Loucy (cell line): ENCODE data around the gene NAB1.

Source experiments
- H2AFZ ChIP-seq: fragments of 200-600 bp; sonication (generic); 2 replicates; pipeline ENCODE4 v1.6.0; 2016; ENCODE audit warnings: antibody characterized with exemption, mild to moderate bottlenecking, low read length, moderate library complexity
- H3F3A ChIP-seq: fragments of 200-600 bp; 2 replicates; pipeline ENCODE4 v1.6.0; 2016; ENCODE audit warnings: antibody characterized with exemption, low read depth, mild to moderate bottlenecking
- H3K27me3 ChIP-seq: fragments of 200-600 bp; sonication (generic); 2 replicates; pipeline ENCODE4 v1.6.1; 2014; ENCODE audit warnings: low read length, mild to moderate bottlenecking; ENCODE audit not compliant: insufficient read depth, poor library complexity, severe bottlenecking
- H3K36me3 ChIP-seq: fragments of 200-600 bp; sonication (generic); 2 replicates; pipeline ENCODE4 v1.6.1; 2016; ENCODE audit warnings: low read length; ENCODE audit not compliant: insufficient read depth
- H3K4me1 ChIP-seq: fragments of 200-600 bp; sonication (generic); 2 replicates; pipeline ENCODE4 v1.5.1; 2014; ENCODE audit warnings: low read length, mild to moderate bottlenecking; ENCODE audit not compliant: insufficient read depth, poor library complexity, severe bottlenecking
- H3K4me2 ChIP-seq: fragments of 200-600 bp; sonication (generic); 2 replicates; pipeline ENCODE4 v1.6.0; 2014; ENCODE audit warnings: antibody characterized with exemption, low read length, low read depth, mild to moderate bottlenecking; ENCODE audit not compliant: poor library complexity, severe bottlenecking
- H3K4me3 ChIP-seq: fragments of 200-600 bp; sonication (generic); 2 replicates; pipeline ENCODE4 v1.5.1; 2014; ENCODE audit warnings: low read length, mild to moderate bottlenecking, mixed read lengths; ENCODE audit not compliant: poor library complexity, severe bottlenecking
- H3K79me2 ChIP-seq: fragments of 200-600 bp; sonication (generic); 2 replicates; pipeline ENCODE4 v1.6.1; 2014; ENCODE audit warnings: low read length; ENCODE audit not compliant: insufficient read depth
- H3K9ac ChIP-seq: fragments of 200-600 bp; sonication (generic); 2 replicates; pipeline ENCODE4 v1.6.0; 2014; ENCODE audit warnings: mild to moderate bottlenecking, low read depth, low read length, moderate library complexity; ENCODE audit not compliant: poor library complexity, severe bottlenecking
- H3K9me2 ChIP-seq: fragments of 200-600 bp; sonication (generic); replicated peaks from 2 replicates; pipeline ENCODE4 v1.6.1; 2016; ENCODE audit warnings: low read depth, low read length, mixed read lengths
- H3K9me3 ChIP-seq: fragments of 200-600 bp; sonication (generic); 2 replicates; pipeline ENCODE4 v1.6.1; 2014; ENCODE audit warnings: mild to moderate bottlenecking, antibody characterized with exemption, low read length, low read depth; ENCODE audit not compliant: insufficient read depth
- H4K20me1 ChIP-seq: fragments of 200-600 bp; sonication (generic); 2 replicates; pipeline ENCODE4 v1.6.0; 2014; ENCODE audit warnings: antibody characterized with exemption, low read length, mild to moderate bottlenecking; ENCODE audit not compliant: insufficient read depth, poor library complexity, severe bottlenecking
- CTCF ChIP-seq: fragments of 200-600 bp; sonication (generic); conservative IDR thresholded peaks from 2 replicates; pipeline ENCODE4 v1.5.1; 2014; ENCODE audit warnings: mild to moderate bottlenecking, antibody characterized with exemption, low read length
- EZH2phosphoT487 ChIP-seq: fragments of 200-600 bp; IDR thresholded peaks from 2 replicates; pipeline ENCODE4 v1.6.1; 2018; ENCODE audit warnings: antibody characterized with exemption, mild to moderate bottlenecking, moderate library complexity, borderline replicate concordance

The NAB1 gene

DNA sequence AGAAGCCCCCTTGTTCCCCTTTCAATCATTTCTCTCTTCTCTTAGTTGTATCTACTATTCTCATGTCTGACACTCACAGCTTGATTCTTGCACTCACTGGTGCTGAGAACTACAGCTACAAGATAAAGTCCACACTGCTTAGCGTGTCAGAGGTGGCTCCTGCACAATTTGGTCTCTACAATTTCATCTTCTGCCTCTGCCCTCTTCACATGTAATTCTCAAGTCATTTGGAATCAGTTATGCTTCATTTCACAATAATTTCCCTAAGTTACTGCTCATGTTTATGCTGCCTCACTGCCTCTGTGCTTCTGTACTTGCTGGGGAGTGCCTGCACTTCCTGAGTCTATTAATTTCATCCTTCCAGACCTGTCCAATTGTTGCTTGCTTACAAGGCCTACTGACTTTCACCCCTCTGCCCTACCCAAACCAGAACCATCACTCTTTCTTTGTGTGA lies 11.6 kb upstream of the NAB1 start:
- Histone ChIP-seq H2AFZ (peak overlapping the region; percentile 72), H3K4me3 (no peak overlapping the region)

GRCh38 chr2:190637903-190638618 lies 10.8 kb upstream of the NAB1 start:
- Histone ChIP-seq H3K9me2 (no peaks in the 10 kb centered on the region), H3K27me3 (no peaks in the 10 kb centered on the region), H3K4me2 (no peak overlapping the region), H3K4me1 (no peaks in the 10 kb centered on the region), H3F3A (no peaks in the 10 kb centered on the region), H3K9me3 (no peaks in the 10 kb centered on the region), H3K9ac (no peak overlapping the region), H3K4me3 (no peak overlapping the region), H3K79me2 (no peaks in the 10 kb centered on the region), H3K36me3 (no peaks in the 10 kb centered on the region), H2AFZ (no peak overlapping the region), H4K20me1 (no peaks in the 10 kb centered on the region)
- TF ChIP-seq EZH2phosphoT487, result no peak
- TF ChIP-seq CTCF, result no peak

More for the DNA sequence above, 11.6 kb upstream of the NAB1 start:
- no peak overlapping the region for H3K4me2 ChIP-seq
- H3F3A ChIP-seq, result no peaks in the 10 kb centered on the region
- no peaks in the 10 kb centered on the region for H3K9me2 ChIP-seq
- H3K9me3 ChIP-seq, result no peaks in the 10 kb centered on the region
- no peaks in the 10 kb centered on the region for H3K79me2 ChIP-seq
- no peak overlapping the region for H3K9ac ChIP-seq
- H3K27me3 ChIP-seq, result no peaks in the 10 kb centered on the region
- no peaks in the 10 kb centered on the region for H3K36me3 ChIP-seq
- no peak for TF ChIP-seq EZH2phosphoT487
- no peak for TF ChIP-seq CTCF
- H4K20me1 ChIP-seq, result no peaks in the 10 kb centered on the region
- H3K4me1 ChIP-seq, result no peaks in the 10 kb centered on the region

DNA sequence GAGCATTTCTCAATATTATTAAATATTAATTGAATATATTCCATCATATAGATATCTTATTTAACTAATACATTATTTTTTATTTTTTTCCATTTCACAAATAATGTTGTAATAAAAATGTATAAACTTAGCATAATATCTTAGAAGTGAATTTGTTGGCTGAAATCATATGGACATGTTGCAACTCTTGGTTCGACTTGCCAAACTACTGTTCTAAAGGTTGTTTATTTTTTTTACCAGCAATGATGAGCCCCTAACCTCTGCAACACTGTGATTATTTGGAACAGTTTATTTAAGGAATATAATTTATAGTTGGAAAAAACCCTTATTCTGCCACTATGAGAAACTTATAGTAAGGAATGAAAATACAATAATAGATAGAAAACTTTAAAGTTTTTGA lies 8.8 kb upstream of the NAB1 start:
- Histone ChIP-seq H3K4me1 (no peaks in the 10 kb centered on the region), H3K9me2 (no peaks in the 10 kb centered on the region), H3K36me3 (no peaks in the 10 kb centered on the region), H3K9ac (no peak overlapping the region), H2AFZ (no peak overlapping the region), H3K27me3 (no peaks in the 10 kb centered on the region), H4K20me1 (no peaks in the 10 kb centered on the region), H3K9me3 (no peaks in the 10 kb centered on the region), H3K4me3 (no peak overlapping the region), H3K4me2 (no peak overlapping the region), H3F3A (0 out of 2 replicates have a peak, but pooled peaks cover 3% of the 10 kb centered on the region), H3K79me2 (no peaks in the 10 kb centered on the region)
- no peak for TF ChIP-seq EZH2phosphoT487

- Histone ChIP-seq H3F3A (peaks cover 3% of the 10 kb centered on the region; the same call in 1 of the 2 replicates), H3K4me3 (no peak overlapping the region), H3K9me3 (no peaks in the 10 kb centered on the region), H3K27me3 (no peaks in the 10 kb centered on the region), H3K36me3 (no peaks in the 10 kb centered on the region), H3K4me2 (no peak overlapping the region), H3K9me2 (no peaks in the 10 kb centered on the region), H3K79me2 (no peaks in the 10 kb centered on the region), H3K9ac (no peak overlapping the region), H4K20me1 (no peaks in the 10 kb centered on the region), H2AFZ (no peak overlapping the region), H3K4me1 (peaks cover 8% of the 10 kb centered on the region)
- TF ChIP-seq EZH2phosphoT487, result no peak
- no peak for TF ChIP-seq CTCF
Observed at GRCh38 chr2:190641469-190641868, 7.4 kb upstream of the NAB1 start.
